ENCODE measurements around the gene CADM1.
A peak's percentile ranks its signal among the peaks of the same experiment; 100 is the strongest.

GRCh38 chr11:115132436-115133228 lies 371.6 kb downstream of the CADM1 start:
- TF ChIP-seq SMC3 (IDR thresholded peaks at IDR 0.05; ENCODE audit: borderline replicate concordance, low read length): no peak
- no peak for TF ChIP-seq REST (IDR thresholded peaks at IDR 0.05; ENCODE audit: low read depth, low read length)
- peak; percentile 25 to 43 (median 40); a peak in 4 of 6 replicates for TF ChIP-seq CTCF (IDR thresholded peaks at IDR 0.05 in 2 of 3, conservative IDR thresholded peaks at IDR 0.05 in 1 of 3; ENCODE audit: control insufficient read depth in 2 of 3, extremely low read depth in 1 of 3, insufficient read depth in 1 of 3, low read depth in 3 of 3, low read length in 3 of 3)
- TF ChIP-seq POLR2AphosphoS2 (IDR thresholded peaks at IDR 0.05; ENCODE audit: low read depth, low read length): no peak
- TF ChIP-seq ZBTB40 (IDR thresholded peaks at IDR 0.05; ENCODE audit: borderline replicate concordance): no peak
- TF ChIP-seq MEF2B (IDR thresholded peaks at IDR 0.05; ENCODE audit: partially characterized antibody, poor library complexity, severe bottlenecking): no peak
- no peak for TF ChIP-seq RAD21 (IDR thresholded peaks at IDR 0.05; ENCODE audit: insufficient read depth, low read depth, low read length)
- TF ChIP-seq NRF1 (conservative IDR thresholded peaks at IDR 0.05; ENCODE audit: low read depth, low read length): no peak
- TF ChIP-seq TAF1 (IDR thresholded peaks at IDR 0.05; ENCODE audit: borderline replicate concordance, low read depth, low read length): no peak
- TF ChIP-seq CBFB (IDR thresholded peaks at IDR 0.05; ENCODE audit: low read depth): no peak
- TF ChIP-seq TBL1XR1 (IDR thresholded peaks at IDR 0.05; ENCODE audit: low read depth, low read length): no peak
